Measurements from ENCODE around the gene INVS.

Gene INVS

DNA sequence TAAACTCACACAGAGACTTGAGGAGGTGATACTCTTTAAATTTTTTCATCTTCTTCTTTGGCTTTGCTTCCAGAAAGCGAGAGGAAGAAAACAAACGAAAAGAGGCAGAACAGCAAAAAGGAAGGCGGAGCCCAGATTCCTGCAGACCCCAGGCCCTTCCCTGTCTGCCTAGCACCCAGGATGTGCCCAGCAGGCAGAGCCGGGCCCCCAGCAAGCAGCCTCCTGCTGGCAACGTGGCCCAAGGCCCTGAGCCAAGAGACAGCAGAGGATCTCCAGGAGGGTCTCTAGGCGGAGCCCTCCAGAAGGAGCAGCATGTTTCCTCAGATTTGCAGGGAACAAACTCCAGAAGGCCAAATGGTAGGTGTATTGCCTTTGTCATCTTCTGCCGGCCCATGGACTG is 185.2 kb downstream of the INVS start:
- peaks cover 28% of the 10 kb centered on the region for H3K36me3 ChIP-seq (ENCODE audit: control insufficient read depth, low read length)
- no peaks in the 10 kb centered on the region for H4K20me1 ChIP-seq (ENCODE audit: control insufficient read depth, insufficient read depth, low read depth, low read length)
- no peaks in the 10 kb centered on the region for H3K9me2 ChIP-seq (replicated peaks; ENCODE audit: control insufficient read depth, low read length)
- no peaks in the 10 kb centered on the region for H3K27me3 ChIP-seq (ENCODE audit: control insufficient read depth, low read length)
- H3K9me3 ChIP-seq (ENCODE audit: control insufficient read depth, insufficient read depth, low read length): no peaks in the 10 kb centered on the region
- H3K4me3 ChIP-seq (ENCODE audit: low read length): no peak overlapping the region
- H3K27ac ChIP-seq (ENCODE audit: low read depth, low read length): no peak overlapping the region
- H3K79me2 ChIP-seq (ENCODE audit: control insufficient read depth, low read length): no peaks in the 10 kb centered on the region
- H3F3A ChIP-seq (ENCODE audit: control insufficient read depth, insufficient read depth): no peaks in the 10 kb centered on the region
- TF ChIP-seq, protein P1, sequence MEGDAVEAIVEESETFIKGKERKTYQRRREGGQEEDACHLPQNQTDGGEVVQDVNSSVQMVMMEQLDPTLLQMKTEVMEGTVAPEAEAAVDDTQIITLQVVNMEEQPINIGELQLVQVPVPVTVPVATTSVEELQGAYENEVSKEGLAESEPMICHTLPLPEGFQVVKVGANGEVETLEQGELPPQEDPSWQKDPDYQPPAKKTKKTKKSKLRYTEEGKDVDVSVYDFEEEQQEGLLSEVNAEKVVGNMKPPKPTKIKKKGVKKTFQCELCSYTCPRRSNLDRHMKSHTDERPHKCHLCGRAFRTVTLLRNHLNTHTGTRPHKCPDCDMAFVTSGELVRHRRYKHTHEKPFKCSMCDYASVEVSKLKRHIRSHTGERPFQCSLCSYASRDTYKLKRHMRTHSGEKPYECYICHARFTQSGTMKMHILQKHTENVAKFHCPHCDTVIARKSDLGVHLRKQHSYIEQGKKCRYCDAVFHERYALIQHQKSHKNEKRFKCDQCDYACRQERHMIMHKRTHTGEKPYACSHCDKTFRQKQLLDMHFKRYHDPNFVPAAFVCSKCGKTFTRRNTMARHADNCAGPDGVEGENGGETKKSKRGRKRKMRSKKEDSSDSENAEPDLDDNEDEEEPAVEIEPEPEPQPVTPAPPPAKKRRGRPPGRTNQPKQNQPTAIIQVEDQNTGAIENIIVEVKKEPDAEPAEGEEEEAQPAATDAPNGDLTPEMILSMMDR (IDR thresholded peaks at IDR 0.05; ENCODE audit: low read depth, low read length, poor library complexity, severe bottlenecking): no peak
- TF ChIP-seq EZH2phosphoT487 (IDR thresholded peaks at IDR 0.05; ENCODE audit: borderline replicate concordance, low read length): no peak
- no peaks in the 10 kb centered on the region for H3K4me1 ChIP-seq (ENCODE audit: control insufficient read depth, low read length)
- no peak overlapping the region for H3K4me2 ChIP-seq (ENCODE audit: low read length)

DNA sequence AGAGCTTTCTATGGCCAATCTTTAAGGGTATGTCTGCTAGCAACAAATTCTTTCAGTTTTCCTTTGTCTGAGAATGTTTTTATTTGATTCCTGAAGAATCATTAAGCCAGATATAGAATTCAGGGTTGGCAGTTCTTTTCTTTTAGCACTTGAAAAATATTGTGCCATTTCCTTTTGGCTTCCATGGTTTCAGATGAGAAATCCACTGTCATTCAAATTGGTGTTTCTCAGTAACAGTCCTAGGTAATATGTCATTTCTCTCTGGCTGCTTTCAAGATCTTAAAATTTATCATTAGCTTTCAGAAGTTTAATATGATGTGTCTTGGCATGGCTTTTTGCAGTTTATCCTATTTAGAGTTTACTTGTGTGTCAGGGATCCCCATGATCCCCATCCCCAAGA is 186.0 kb downstream of the INVS start:
- no peaks in the 10 kb centered on the region for H3K79me2 ChIP-seq (ENCODE audit: control insufficient read depth, low read length)
- H3K27me3 ChIP-seq (ENCODE audit: control insufficient read depth, low read length): no peaks in the 10 kb centered on the region
- no peak overlapping the region for H3K27ac ChIP-seq (ENCODE audit: low read depth, low read length)
- H3K9me3 ChIP-seq (ENCODE audit: control insufficient read depth, insufficient read depth, low read length): no peaks in the 10 kb centered on the region
- no peaks in the 10 kb centered on the region for H4K20me1 ChIP-seq (ENCODE audit: control insufficient read depth, insufficient read depth, low read depth, low read length)
- no peak for TF ChIP-seq EZH2phosphoT487 (IDR thresholded peaks at IDR 0.05; ENCODE audit: borderline replicate concordance, low read length)
- TF ChIP-seq, protein P1 (IDR thresholded peaks at IDR 0.05; ENCODE audit: low read depth, low read length, poor library complexity, severe bottlenecking): no peak
- H3F3A ChIP-seq (ENCODE audit: control insufficient read depth, insufficient read depth): no peaks in the 10 kb centered on the region
- H3K9me2 ChIP-seq (replicated peaks; ENCODE audit: control insufficient read depth, low read length): no peaks in the 10 kb centered on the region
- H3K36me3 ChIP-seq (ENCODE audit: control insufficient read depth, low read length): peaks cover 33% of the 10 kb centered on the region
- no peak overlapping the region for H3K4me3 ChIP-seq (ENCODE audit: low read length)
- H3K4me1 ChIP-seq (ENCODE audit: control insufficient read depth, low read length): no peaks in the 10 kb centered on the region
- H3K4me2 ChIP-seq (ENCODE audit: low read length): no peak overlapping the region

DNA sequence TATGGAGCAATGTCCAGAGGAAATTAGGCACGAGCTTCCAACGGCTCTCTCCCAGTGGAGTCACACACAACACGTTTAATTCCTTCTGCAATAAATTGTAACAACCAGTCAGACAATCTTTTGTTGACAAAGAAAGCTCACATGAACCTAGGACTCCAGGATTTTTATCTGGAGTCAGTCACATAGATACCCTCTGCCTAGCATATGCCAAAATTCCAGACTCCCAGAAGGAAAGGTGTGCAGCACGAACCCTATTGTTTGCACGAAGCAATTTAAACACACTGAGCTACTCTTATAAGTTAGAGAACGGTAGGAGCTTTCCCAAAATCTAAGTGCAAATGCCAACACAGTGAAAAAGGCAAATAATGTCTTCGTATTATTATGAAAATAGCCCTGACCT is 186.6 kb downstream of the INVS start:
- no peaks in the 10 kb centered on the region for H4K20me1 ChIP-seq (ENCODE audit: control insufficient read depth, insufficient read depth, low read depth, low read length)
- H3K4me2 ChIP-seq (ENCODE audit: low read length): no peak overlapping the region
- H3F3A ChIP-seq (ENCODE audit: control insufficient read depth, insufficient read depth): no peaks in the 10 kb centered on the region
- no peaks in the 10 kb centered on the region for H3K79me2 ChIP-seq (ENCODE audit: control insufficient read depth, low read length)
- H3K27me3 ChIP-seq (ENCODE audit: control insufficient read depth, low read length): no peaks in the 10 kb centered on the region
- peaks cover 33% of the 10 kb centered on the region for H3K36me3 ChIP-seq (ENCODE audit: control insufficient read depth, low read length)
- H3K27ac ChIP-seq (ENCODE audit: low read depth, low read length): no peak overlapping the region
- H3K4me1 ChIP-seq (ENCODE audit: control insufficient read depth, low read length): no peaks in the 10 kb centered on the region
- TF ChIP-seq, protein P1 (IDR thresholded peaks at IDR 0.05; ENCODE audit: low read depth, low read length, poor library complexity, severe bottlenecking): no peak
- no peak for TF ChIP-seq EZH2phosphoT487 (IDR thresholded peaks at IDR 0.05; ENCODE audit: borderline replicate concordance, low read length)
- H3K9me3 ChIP-seq (ENCODE audit: control insufficient read depth, insufficient read depth, low read length): no peaks in the 10 kb centered on the region
- H3K9me2 ChIP-seq (replicated peaks; ENCODE audit: control insufficient read depth, low read length): no peaks in the 10 kb centered on the region
- no peak overlapping the region for H3K4me3 ChIP-seq (ENCODE audit: low read length)

DNA sequence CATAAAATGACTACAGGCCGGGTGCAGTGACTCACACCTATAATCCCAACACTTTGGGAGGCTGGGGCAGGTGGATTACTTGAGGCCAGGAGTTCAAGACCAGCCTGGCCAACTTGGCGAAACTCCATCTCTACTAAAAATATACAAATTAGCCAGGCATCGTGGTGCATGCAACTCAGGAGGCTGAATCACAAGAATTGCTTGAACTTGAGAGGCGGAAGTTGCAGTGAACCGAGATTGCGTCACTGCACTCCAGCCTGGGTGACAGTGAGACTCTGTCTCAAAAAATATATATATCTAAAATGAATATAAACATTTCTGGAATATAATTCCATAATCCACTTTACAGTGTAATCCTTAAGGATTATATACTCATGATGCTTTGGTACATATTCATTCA is 187.2 kb downstream of the INVS start:
- H3K4me2 ChIP-seq (ENCODE audit: low read length): no peak overlapping the region
- H3K9me3 ChIP-seq (ENCODE audit: control insufficient read depth, insufficient read depth, low read length): no peaks in the 10 kb centered on the region
- H3K4me1 ChIP-seq (ENCODE audit: control insufficient read depth, low read length): no peaks in the 10 kb centered on the region
- H3K9me2 ChIP-seq (replicated peaks; ENCODE audit: control insufficient read depth, low read length): no peaks in the 10 kb centered on the region
- no peak overlapping the region for H3K27ac ChIP-seq (ENCODE audit: low read depth, low read length)
- TF ChIP-seq, protein P1 (IDR thresholded peaks at IDR 0.05; ENCODE audit: low read depth, low read length, poor library complexity, severe bottlenecking): no peak
- no peak for TF ChIP-seq EZH2phosphoT487 (IDR thresholded peaks at IDR 0.05; ENCODE audit: borderline replicate concordance, low read length)
- no peaks in the 10 kb centered on the region for H3K79me2 ChIP-seq (ENCODE audit: control insufficient read depth, low read length)
- no peaks in the 10 kb centered on the region for H3F3A ChIP-seq (ENCODE audit: control insufficient read depth, insufficient read depth)
- H3K36me3 ChIP-seq (ENCODE audit: control insufficient read depth, low read length): peaks cover 34% of the 10 kb centered on the region
- no peaks in the 10 kb centered on the region for H4K20me1 ChIP-seq (ENCODE audit: control insufficient read depth, insufficient read depth, low read depth, low read length)
- no peaks in the 10 kb centered on the region for H3K27me3 ChIP-seq (ENCODE audit: control insufficient read depth, low read length)
- H3K4me3 ChIP-seq (ENCODE audit: low read length): no peak overlapping the region
